Spleen (tissue), 11 donors: Measurements from ENCODE around the gene EHMT1. TPM values are rescaled to one million over a fixed set of nuclear protein-coding genes. Genes with fewer than 3 reads are reported as not detected.
A peak's percentile ranks its signal among the peaks of the same experiment; 100 is the strongest.

ENCODE experiments used
- DNase-seq: peaks from one replicate; pipeline ENCODE4 v3.0.0-alpha.2; 2020
- H3K27ac ChIP-seq, 8 donors: fragments of 200-600 bp; sonication (generic) in 7 of 8; 1 replicate in 4 of 8; 2 replicates in 4 of 8; pipeline versions ENCODE4 v1.5.0 to v1.8.0; 2016 to 2021; ENCODE audit warnings: inconsistent platforms in 4 of 8, mild to moderate bottlenecking in 4 of 8, moderate library complexity in 1 of 8
- H3K27me3 ChIP-seq, 7 donors: fragments of 200-600 bp; sonication (generic) in 6 of 7; replicated peaks in 1 of 7; 1 replicate in 4 of 7; 2 replicates in 3 of 7; pipeline versions ENCODE4 v1.5.0 to v1.8.0; 2016 to 2021; ENCODE audit warnings: inconsistent platforms in 3 of 7, mild to moderate bottlenecking in 1 of 7
- H3K36me3 ChIP-seq, 6 donors: fragments of 200-600 bp; sonication (generic) in 5 of 6; 1 replicate in 4 of 6; 2 replicates in 2 of 6; pipeline versions ENCODE4 v1.5.0 to v1.8.0; 2016 to 2021; ENCODE audit warnings: inconsistent platforms in 2 of 6
- H3K4me1 ChIP-seq, 6 donors: fragments of 200-600 bp; sonication (generic) in 5 of 6; 1 replicate in 3 of 6; 2 replicates in 3 of 6; pipeline versions ENCODE4 v1.5.0 to v1.8.0; 2016 to 2021; ENCODE audit warnings: inconsistent platforms in 3 of 6
- H3K4me3 ChIP-seq, 8 donors: fragments of 200-600 bp; sonication (generic) in 7 of 8; 1 replicate in 4 of 8; 2 replicates in 4 of 8; pipeline versions ENCODE4 v1.5.0 to v1.8.0; 2016 to 2021; ENCODE audit warnings: inconsistent platforms in 4 of 8, mild to moderate bottlenecking in 4 of 8, moderate library complexity in 2 of 8
- H3K9me3 ChIP-seq, 8 donors: fragments of 200-600 bp; sonication (generic) in 7 of 8; 1 replicate in 4 of 8; 2 replicates in 4 of 8; pipeline versions ENCODE4 v1.5.0 to v1.8.0; 2016 to 2021; ENCODE audit warnings: inconsistent platforms in 4 of 8
- CTCF ChIP-seq, 11 experiments: fragments of 200-600 bp in 7 of 11; fragments of 450-650 bp in 4 of 11; sonication (generic) in 4 of 11; IDR thresholded peaks in 8 of 11; conservative IDR thresholded peaks in 3 of 11; 1 replicate in 7 of 11; 2 replicates in 4 of 11; pipeline versions ENCODE4 v1.4.0 to v1.8.0; 2016 to 2021; ENCODE audit warnings: antibody characterized with exemption in 11 of 11, inconsistent platforms in 4 of 11, mild to moderate bottlenecking in 1 of 11
- POLR2A ChIP-seq, 3 donors: fragments of 450-650 bp; IDR thresholded peaks; one replicate each; pipeline ENCODE4 v1.5.1; 2017; ENCODE audit warnings: antibody characterized with exemption in 3 of 3, mild to moderate bottlenecking in 1 of 3
- POLR2AphosphoS5 ChIP-seq, 3 donors: sonication (generic); formaldehyde crosslinking; IDR thresholded peaks; one replicate each; pipeline ENCODE4 v1.5.1; 2017; ENCODE audit warnings: antibody characterized with exemption in 3 of 3
- WGBS, 5 donors: extraction: QIAGEN DNeasy Blood & Tissue Kit in 3 of 5; methylation state at CpG; one replicate each; pipeline versions ENCODE4 v1.1.5 to v1.1.7; 2013 to 2018; 5-methylcytosine and 5-hydroxymethylcytosine counted together
- intact Hi-C: fragments of 100-400 bp; cut with DNase I; formaldehyde crosslinking; loops from one replicate; pipeline ENCODE4 v1.15.0; 2023; ENCODE audit warnings: low total_unique reads
- polyA plus RNA-seq, 3 donors: library from polyadenylated mRNA; stranded (reverse); fragments of 200-250 nt; gene quantifications; one replicate each; pipeline ENCODE4 v1.2.1, GENCODE V29; 2013
- total RNA-seq, 7 donors: library from RNA; depleted of rRNA in 3 of 7; stranded (reverse); fragments of >200 nt in 3 of 7; fragmentation: NEBNext Ultra II Directional in 4 of 7; extraction: Animal tissue kit (Norgen Biotek cat#: 25700) in 4 of 7; gene quantifications; one replicate each; pipeline versions ENCODE4 v1.1.0 to v1.2.1, GENCODE V29; 2016 to 2021
- donor health status: healthy with polysubstance abuse.
- donor health status: DM: no; HTN: no; CAD: no; lungs with moderate emphysema.
- donor health status: DM: no; HTN: no; CAD: no.
- donor health status: Bipolar disorder and iron deficiency.
- donor health status: healthy.
- donor health status: DM: no; HTN: no; CAD: no.
- donor health status: DM: yes; HTN: yes; CAD: no.

Gene EHMT1
- total and polyA plus RNA-seq, 10 donors = 35.5 to 163 (median 122) TPM

DNA sequence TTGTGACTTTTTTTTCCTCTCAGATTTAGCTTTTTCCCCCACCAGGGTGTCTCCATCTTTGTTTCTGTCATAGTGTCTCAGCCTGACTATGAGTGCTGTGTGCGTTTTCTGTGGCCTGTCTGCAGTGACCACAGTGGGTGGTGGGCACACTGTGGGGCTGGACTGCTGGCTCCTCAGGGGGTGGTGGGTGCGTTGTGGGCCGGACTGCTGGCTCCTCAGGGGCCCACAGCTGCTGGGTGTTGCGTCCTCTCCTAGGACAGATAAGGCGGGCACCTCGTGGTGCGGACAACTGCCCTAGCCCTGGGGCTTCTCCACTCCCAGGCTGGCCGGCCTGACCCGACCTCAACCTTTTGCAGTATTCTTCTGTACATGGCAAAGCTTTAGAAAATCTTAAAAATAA is 100.4 kb downstream of the EHMT1 start:
- H3K9me3 ChIP-seq = peaks cover 0 to 33% (median 16%) of the 10 kb centered on the region in 8 donors
- no peak overlapping the region for H3K4me3 ChIP-seq
- peak overlapping the region in 1 of 8 donors; percentile 65 for H3K27ac ChIP-seq
- H3K27me3 ChIP-seq = no peaks in the 10 kb centered on the region
- TF ChIP-seq CTCF (IDR thresholded peaks at IDR 0.05 in 8 of 11, conservative IDR thresholded peaks at IDR 0.05 in 3 of 11) = no peak
- H3K36me3 ChIP-seq = peaks cover 0 to 60% (median 34%) of the 10 kb centered on the region in 6 donors
- intact Hi-C loops = no loop called here
- peaks cover 6 to 46% (median 20%) of the 10 kb centered on the region in 6 donors for H3K4me1 ChIP-seq
- WGBS, 5 donors = 73 to 94% (median 83%) methylated on average over 9 of the region's 9 CpGs
- DNase-seq = no peak

DNA sequence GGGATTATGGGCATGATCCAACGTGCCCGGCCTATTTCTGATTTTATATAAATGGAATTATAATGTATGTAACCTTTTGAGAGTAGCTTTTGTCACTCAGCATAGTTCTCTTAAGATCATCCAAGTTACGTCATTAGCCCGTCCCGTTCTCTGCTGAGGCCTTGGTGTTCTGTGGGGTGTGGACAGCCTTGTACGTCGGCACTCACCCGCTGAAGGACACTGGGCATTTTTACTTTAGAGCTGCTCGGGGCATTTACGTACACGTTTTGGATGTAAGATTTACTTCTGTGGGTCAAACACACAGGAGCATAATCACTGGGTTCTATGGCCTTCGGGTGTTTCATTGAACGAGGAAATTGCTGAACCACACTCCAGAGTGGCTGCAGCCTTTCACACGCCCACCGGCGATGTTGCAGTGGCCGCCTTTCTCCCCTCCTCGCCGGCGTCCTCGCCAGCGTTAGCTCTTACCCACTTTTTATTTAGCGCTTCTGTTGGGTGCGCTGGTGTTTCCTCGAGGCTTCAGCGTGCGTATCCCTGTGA is 101.8 kb downstream of the EHMT1 start:
- intact Hi-C loops = no loop called here
- Histone ChIP-seq H3K36me3 (peaks cover 0 to 59% (median 34%) of the 10 kb centered on the region in 6 donors), H3K9me3 (peaks cover 0 to 26% (median 13%) of the 10 kb centered on the region in 8 donors), H3K4me1 (peaks cover 6 to 38% (median 16%) of the 10 kb centered on the region in 6 donors), H3K27me3 (no peaks in the 10 kb centered on the region), H3K4me3 (no peak overlapping the region), H3K27ac (peak overlapping the region in 6 of 8 donors; percentile 23 to 65 (median 58))
- no peak for DNase-seq
- peak; percentile 24 to 40 (median 33) for TF ChIP-seq POLR2AphosphoS5 (IDR thresholded peaks at IDR 0.05)
- TF ChIP-seq POLR2A (IDR thresholded peaks at IDR 0.05) = no peak
- 77 to 90% (median 86%) methylated on average over 25 to 27 of the region's 27 CpGs for WGBS, 5 donors

DNA sequence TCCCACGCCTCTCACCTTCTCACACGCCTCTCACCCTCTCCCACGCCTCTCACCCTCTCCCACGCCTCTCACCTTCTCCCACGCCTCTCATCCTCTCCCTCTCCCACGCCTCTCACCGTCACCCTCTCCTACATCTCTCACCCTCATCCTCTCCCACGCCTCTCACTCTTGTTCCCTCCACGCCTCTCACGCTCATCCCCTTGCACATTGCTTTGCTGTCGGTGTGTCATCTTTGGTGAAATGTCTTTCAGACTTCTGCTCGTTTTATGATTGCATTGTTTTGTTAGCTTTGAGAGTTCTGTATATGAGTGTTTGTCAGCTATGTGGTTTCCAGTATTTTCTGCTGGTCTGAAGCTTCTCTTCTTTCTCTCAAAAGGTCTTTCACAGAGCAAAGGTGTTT is 102.7 kb downstream of the EHMT1 start:
- 80 to 89% (median 84%) methylated on average over 12 of the region's 12 CpGs for WGBS, 5 donors

GRCh38 chr9:137721899-137722298 is 103.1 kb downstream of the EHMT1 start:
- Histone ChIP-seq H3K27me3 (no peaks in the 10 kb centered on the region), H3K36me3 (peaks cover 0 to 66% (median 33%) of the 10 kb centered on the region in 6 donors), H3K4me1 (peaks cover 6 to 36% (median 16%) of the 10 kb centered on the region in 6 donors), H3K27ac (peak overlapping the region in 2 of 8 donors; percentile 45 to 78), H3K9me3 (peaks cover 0 to 20% (median 8%) of the 10 kb centered on the region in 8 donors), H3K4me3 (no peak overlapping the region)
- 82 to 89% (median 87%) methylated on average over 5 of the region's 5 CpGs for WGBS, 5 donors
- no peak for TF ChIP-seq POLR2A (IDR thresholded peaks at IDR 0.05)
- TF ChIP-seq CTCF (IDR thresholded peaks at IDR 0.05 in 8 of 11, conservative IDR thresholded peaks at IDR 0.05 in 3 of 11) = peak in 4 of 11 experiments; percentile 9 to 18 (median 11)
- DNase-seq = no peak
- intact Hi-C loops = no loop called here

More for the DNA sequence above, 102.7 kb downstream of the EHMT1 start:
- intact Hi-C loops = no loop called here
- Histone ChIP-seq H3K27ac (peak overlapping the region in 2 of 8 donors; percentile 23 to 58), H3K9me3 (peaks cover 0 to 24% (median 12%) of the 10 kb centered on the region in 8 donors), H3K4me3 (no peak overlapping the region), H3K36me3 (peaks cover 0 to 66% (median 34%) of the 10 kb centered on the region in 6 donors), H3K27me3 (no peaks in the 10 kb centered on the region), H3K4me1 (peaks cover 6 to 36% (median 16%) of the 10 kb centered on the region in 6 donors)
- no peak for DNase-seq
- TF ChIP-seq POLR2AphosphoS5 (IDR thresholded peaks at IDR 0.05) (no peak), CTCF (IDR thresholded peaks at IDR 0.05 in 8 of 11, conservative IDR thresholded peaks at IDR 0.05 in 3 of 11) (no peak), POLR2A (IDR thresholded peaks at IDR 0.05) (no peak)
